PC-9 (cell line): ENCODE measurements around the gene CACFD1.

Source experiments
- CTCF ChIP-seq: fragments of 200-600 bp; sonication (generic); conservative IDR thresholded peaks from 2 replicates; pipeline ENCODE4 v1.6.1; 2017; ENCODE audit warnings: mixed run types, antibody characterized with exemption, mild to moderate bottlenecking, moderate library complexity
- EZH2 ChIP-seq: fragments of 200-600 bp; sonication (generic); IDR thresholded peaks from 2 replicates; pipeline ENCODE4 v1.8.0; 2017; ENCODE audit warnings: antibody characterized with exemption, low read depth

- TF ChIP-seq CTCF (no peak), EZH2 (no peak)
These were observed 16.5 kb downstream of the CACFD1 start for GRCh38 chr9:133476036-133476931.
